ENCODE measurements around the gene MALRD1.
"Not testable (repeated sequence)": the region's sequence is repeated elsewhere in the genome, so short reads cannot be mapped to it uniquely, and the experiment has no call there.

The MALRD1 gene

DNA sequence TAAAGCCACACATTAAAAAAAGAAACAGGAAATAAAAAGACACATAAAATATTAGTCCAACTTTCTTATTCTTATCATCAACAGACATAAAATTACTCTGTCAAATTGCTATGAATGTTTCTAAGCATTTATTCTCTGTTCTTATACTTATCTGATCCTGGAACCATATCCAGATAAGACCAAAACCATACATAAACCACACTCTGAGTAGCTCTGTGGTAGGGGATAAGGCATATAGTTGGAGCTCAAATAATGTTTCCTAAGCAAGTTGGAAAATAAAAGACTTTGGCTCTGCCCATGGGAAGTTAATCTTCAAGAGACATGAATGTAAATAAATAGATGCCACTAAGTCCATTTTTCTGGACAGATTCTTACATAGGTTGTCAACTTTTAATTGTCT, 664.6 kb downstream of the MALRD1 start:
- no peak for DNase-seq (ENCODE audit: low read depth)

GRCh38 chr10:19713800-19714525, 665.4 kb downstream of the MALRD1 start:
- no peak for DNase-seq (ENCODE audit: low read depth)

GRCh38 chr10:19719284-19719683, 670.7 kb downstream of the MALRD1 start:
- DNase-seq (ENCODE audit: low read depth), result peak; percentile 8

DNA sequence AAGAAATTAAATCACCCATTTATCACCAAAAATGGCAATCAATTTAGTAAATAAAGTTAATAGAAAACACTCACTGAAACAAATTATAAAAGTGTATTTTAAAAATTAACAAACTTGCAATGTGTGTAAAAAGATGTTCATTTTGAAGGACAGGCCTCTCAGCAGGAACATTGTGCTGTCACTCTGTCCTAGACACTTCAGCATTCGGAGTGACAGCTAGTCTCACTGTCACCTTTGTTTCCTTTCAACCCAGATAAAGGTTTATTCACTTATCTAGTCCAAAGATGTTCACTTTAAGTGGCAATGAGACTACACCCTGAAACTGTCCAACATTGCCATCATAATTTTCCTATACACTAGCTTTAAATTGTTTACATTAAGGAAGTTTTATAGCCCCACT, 675.7 kb downstream of the MALRD1 start:
- DNase-seq (ENCODE audit: low read depth), result no peak

- DNase-seq (ENCODE audit: low read depth), result no peak
Measured at GRCh38 chr10:19728376-19728775, 679.8 kb downstream of the MALRD1 start.

- DNase-seq (ENCODE audit: low read depth), result no peak
Measured at GRCh38 chr10:19728964-19729363, 680.4 kb downstream of the MALRD1 start.

GRCh38 chr10:19730167-19730906, 681.7 kb downstream of the MALRD1 start:
- no peak for DNase-seq (ENCODE audit: low read depth)

DNA sequence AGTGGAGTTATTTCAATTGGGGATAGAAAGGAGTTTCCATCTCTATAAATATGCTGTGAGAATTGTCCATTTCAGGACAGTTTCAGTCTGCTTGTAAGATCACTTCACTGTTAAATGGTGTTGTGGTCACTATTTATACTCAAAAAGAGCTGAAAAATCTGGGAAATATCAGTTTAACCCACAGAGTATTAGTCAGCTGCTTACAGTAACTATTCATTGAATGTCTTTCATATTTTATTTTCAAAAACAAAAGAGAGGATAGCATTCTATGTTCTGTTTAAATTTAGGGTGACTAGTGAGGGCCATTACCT, 682.3 kb downstream of the MALRD1 start:
- no peak for DNase-seq (ENCODE audit: low read depth)

DNA sequence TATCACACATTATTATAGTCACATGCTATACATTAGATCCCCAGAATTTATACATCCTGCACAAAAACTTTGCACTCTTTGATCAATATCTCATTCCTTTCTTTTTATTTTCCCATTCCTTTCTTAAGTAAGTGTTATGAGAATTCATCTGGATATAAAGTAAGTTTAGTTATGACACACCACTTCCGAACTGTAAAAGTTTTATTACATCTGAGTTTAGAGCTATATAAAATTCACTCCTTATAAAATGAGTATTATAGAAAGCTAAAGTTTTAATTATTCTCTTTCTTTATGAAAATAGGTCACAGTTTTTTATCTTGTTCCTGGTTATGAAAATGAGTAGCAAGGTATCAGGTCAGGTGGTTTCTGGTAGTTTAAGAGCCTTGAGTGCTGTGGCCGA, 683.0 kb downstream of the MALRD1 start:
- DNase-seq (ENCODE audit: low read depth), result no peak

DNA sequence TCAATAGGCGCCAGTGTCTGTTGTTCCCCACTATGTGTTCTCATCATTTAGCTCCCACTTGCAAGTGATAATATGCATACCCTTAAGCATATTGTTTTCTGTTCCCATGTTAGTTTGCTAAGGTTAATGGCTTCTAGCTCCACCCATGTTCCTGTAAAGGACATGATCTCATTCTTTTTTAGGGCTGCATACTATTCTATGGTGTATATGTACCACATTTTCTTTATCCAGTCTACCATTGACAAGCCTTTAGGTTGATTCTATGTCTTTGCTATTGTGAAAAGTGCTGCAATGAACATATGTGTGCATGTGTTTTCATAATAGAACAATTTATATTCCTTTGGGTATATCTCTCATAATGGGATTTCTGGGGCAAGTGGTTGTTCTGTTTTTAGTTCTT, 689.8 kb downstream of the MALRD1 start:
- no peak for DNase-seq (ENCODE audit: low read depth)

GRCh38 chr10:19739232-19739631, 690.6 kb downstream of the MALRD1 start:
- DNase-seq (ENCODE audit: low read depth), result not testable (repeated sequence)

DNA sequence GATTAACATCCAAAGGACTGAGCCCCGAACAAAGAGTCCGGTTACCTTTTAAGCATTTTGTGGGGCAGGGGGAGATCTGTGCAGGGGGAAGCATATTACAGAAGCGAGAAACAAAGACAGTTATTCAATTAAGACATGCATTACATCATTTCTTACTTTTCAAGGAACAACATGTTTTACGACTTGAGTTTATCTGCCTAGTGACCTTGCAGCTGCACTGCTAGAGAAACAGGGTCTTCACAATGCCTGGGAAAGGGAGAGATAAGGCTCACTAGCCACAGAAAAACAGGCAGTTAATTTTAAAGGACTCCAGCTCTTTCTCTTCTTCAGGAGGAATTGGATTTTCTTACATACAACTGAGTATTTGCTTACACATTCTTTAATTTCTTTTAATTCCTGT, 693.5 kb downstream of the MALRD1 start:
- DNase-seq (ENCODE audit: low read depth), result not testable (repeated sequence)

GRCh38 chr10:19745672-19746071, 697.1 kb downstream of the MALRD1 start:
- DNase-seq (ENCODE audit: low read depth), result no peak

GRCh38 chr10:19749185-19749729, 700.7 kb downstream of the MALRD1 start:
- DNase-seq (ENCODE audit: low read depth), result peak; percentile 1

GRCh38 chr10:19750972-19751371, 702.4 kb downstream of the MALRD1 start:
- no peak for DNase-seq (ENCODE audit: low read depth)

- DNase-seq (ENCODE audit: low read depth), result no peak
Measured at GRCh38 chr10:19756919-19757318, 708.3 kb downstream of the MALRD1 start.

DNA sequence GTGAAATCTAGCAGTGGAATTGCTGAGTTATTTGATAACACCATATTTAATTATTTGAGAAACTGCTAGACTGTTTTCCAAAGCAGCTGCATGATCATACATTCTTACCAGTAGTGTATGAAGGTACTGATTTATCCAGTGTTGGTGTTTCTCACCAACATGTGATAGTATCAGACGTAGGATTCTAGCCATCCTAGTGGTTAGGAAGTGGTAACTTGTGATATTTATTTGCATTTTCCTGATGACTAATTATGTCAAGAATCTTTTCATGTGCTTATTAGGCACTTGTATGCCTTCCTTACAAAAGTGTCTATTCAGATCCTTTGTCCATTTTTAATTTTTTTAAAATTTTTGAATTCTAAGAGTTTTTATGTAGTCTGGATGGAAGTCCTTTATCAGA, 713.4 kb downstream of the MALRD1 start:
- no peak for DNase-seq (ENCODE audit: low read depth)

- no peak for DNase-seq (ENCODE audit: low read depth)
Measured at GRCh38 chr10:19764111-19764510, 715.5 kb downstream of the MALRD1 start.

- no peak for DNase-seq (ENCODE audit: low read depth)
Measured at GRCh38 chr10:19767876-19768275, 719.3 kb downstream of the MALRD1 start.

DNA sequence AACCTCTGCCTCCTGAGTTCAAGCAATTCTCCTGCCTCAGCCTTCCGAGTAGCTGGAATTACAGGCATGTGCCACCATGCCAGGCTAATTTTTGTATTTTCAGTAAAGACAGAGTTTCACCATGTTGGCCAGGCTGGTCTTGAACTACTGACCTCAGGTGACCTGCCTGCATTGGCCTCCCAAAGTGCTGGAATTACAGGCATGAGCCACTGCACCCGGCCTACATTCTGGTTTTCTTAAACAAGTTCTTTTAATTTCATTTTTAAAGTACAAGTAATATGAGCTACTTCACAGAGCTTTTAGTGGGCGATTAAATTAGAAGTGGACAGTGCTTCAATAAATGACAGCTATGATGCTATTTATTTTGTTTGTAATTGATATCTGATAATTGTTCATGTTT, 721.2 kb downstream of the MALRD1 start:
- not testable (repeated sequence) for DNase-seq (ENCODE audit: low read depth)

- no peak for DNase-seq (ENCODE audit: low read depth)
Measured at GRCh38 chr10:19772972-19773371, 724.4 kb downstream of the MALRD1 start.

DNA sequence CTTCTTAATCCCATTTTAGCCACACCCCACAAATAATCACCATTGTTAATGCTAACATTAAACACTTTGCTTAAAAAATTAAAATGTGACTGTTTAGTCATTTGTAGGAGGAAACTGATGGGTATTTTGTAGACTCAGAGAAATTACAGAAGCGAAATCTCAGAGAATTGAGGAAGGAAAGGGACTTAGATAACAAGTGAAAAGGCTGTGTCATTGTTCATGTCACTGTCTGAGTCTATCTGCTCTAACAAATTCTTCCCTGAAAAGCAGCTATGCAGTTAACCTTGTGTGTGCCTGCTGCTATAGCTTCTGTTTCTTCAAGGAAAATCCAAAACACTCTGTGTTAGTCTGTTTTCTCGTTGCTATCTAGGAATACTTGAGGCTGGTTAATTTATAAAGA, 726.7 kb downstream of the MALRD1 start:
- DNase-seq (ENCODE audit: low read depth), result no peak

- no peak for DNase-seq (ENCODE audit: low read depth)
Measured at GRCh38 chr10:19777806-19778205, 729.2 kb downstream of the MALRD1 start.

DNA sequence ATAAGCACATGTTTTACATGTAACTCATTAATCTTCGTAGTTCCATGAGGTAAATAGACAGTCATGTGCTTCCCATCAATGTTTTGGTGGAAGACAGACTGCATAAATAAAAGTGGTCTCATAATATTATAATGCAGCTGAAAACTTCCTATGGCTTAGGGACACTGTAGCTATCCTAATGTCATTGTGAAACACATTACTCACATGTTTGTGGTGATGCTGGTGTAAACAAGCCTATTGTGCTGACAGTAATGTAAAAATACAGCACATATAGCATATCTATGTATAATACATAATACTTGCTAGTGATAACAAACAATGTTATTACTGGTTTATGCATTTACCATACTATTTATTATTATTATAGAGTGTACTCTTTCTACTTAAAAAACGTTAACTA, 730.4 kb downstream of the MALRD1 start:
- DNase-seq (ENCODE audit: low read depth), result no peak

Measured in GM04503 (cell line).